ENCODE data around the gene RAB6D.

DNA sequence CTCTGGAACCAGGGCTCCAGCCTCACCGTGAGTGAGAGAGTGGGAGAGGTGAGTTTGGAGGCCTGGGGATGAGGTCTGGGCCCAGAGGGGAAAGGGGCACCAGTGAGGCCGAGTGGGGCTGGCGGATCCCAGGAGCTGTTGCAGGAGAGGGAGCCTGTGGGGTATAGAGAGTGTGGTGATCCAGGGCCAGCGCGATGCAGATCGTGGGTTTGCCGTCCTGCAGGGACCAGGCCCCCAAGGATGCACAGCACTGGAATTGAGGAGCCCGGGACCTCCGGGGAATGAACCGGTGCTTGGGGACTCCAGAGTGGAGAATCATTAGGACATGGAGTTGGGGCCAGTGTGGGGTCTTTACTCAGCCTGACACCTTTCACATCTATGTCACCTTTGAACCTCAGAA is 25.7 kb upstream of the RAB6D start:
- TF ChIP-seq POLR2A (IDR thresholded peaks at IDR 0.05; ENCODE audit: low read depth, low read length) (no peak), TAF1 (IDR thresholded peaks at IDR 0.05; ENCODE audit: borderline replicate concordance, low read depth, low read length) (no peak), POLR2AphosphoS5 (IDR thresholded peaks at IDR 0.05; ENCODE audit: low read depth, low read length) (no peak)

All from GM12892 (cell line).